GM21515 (cell line): Measurements from ENCODE around the gene SOWAHB.

Experiments
- ATAC-seq: cut with Tn5 transposase; IDR thresholded peaks from one replicate; pipeline ENCODE4 v1.9.1; 2021; ENCODE audit not compliant: unreplicated experiment

Gene SOWAHB

DNA sequence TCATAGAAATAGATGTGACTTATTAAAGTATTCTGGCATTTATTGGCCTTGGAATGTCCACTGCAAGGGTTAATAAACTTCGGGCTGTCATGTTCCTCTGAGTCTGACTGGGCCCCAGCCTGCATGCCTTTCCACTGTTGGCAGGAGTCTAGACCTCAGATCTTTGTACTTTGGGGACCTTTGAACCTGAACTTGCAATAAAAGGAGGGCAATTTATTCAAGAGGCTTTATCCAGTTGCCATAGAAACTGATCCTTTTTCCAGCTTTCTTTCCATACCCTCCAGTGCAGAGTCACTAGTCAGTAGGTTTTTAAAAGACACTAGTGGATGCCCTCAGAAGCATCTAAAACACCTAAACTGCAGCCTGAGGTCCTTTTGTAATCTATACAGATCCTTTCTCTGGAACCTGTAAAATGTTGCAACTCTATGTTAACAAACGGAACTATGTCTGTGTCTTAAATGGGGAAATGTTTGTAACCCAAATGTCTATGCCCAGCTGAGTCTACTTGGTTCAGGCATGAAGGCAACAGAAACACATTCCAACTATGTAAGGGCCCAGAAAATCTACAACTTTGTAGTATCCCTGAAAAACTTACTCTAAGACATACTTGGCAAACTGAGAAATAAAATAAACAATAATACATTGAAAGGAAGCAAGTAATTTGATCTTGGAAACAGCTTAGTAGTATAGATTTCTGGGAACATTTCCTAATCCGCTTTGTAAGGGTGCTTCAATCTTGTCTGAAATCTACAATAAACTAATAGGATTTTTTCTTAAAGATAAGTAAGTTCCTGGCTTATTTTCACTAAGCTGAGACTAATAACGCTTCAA is 41.5 kb downstream of the SOWAHB start:
- ATAC-seq: no peak

DNA sequence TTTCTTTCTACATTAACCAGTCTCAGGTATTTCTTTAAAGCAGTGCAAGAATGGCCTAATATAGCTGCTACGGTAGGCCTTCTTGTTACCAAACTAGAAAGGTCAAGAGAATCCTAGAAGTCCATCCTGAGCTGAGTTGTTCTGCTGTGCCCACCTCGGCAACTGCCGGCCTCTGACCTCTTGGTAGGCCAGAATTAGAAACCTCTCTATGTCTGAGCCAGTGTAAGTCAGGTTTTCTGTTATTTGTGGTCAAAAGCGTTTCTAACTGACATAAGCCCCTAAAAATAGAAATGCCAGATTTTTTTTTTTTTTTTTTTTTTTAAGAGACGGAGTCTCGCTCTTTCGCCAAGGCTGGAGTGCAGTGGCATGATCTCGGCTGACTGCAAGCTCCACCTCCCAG is 43.1 kb downstream of the SOWAHB start:
- no peak for ATAC-seq

DNA sequence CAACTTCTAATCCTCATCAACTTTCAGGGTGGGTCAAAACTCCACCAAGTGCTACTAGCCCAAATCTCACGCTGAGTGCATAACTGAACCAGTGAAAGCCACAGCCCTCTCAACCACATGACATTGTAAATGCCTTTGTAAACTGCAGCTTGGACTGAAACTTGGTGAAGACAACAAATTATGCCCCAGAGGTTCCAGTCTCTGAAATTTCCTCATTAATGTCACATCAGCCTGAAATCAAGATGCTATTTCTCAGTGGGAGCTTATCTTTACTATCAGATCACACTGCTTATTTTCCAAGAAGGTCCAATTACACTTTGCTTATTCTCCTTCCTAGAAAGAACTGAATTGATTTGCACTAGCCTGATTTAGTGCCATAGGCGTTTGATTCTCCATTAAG is 46.6 kb downstream of the SOWAHB start:
- no peak for ATAC-seq

DNA sequence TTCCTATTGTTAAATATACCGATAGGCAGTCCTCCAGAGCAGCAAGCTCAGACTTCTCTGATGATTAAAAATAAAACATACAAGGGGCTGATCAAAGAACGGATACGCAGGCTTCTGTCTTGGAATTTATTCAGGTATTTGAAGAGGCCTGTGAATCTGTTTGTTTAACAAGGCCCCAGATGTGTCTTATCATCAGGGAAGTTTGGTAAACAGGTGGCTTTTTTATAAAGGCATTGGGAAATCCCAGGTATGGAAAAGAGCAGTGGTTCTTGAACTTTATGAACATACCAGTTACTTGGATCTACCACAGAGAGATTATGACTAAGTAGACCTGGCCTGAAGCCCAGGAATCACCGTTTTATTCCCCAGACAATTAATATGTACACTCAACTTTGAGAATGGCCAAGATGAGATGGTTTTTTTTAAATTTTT is 47.9 kb downstream of the SOWAHB start:
- ATAC-seq: no peak
